NCI-H1694 treated with DMSO at 0.1 percent for 48 hours (cell line): ENCODE results near the gene SCOC.

Source experiments
- DNase-seq: peaks from one replicate; lab custom pipeline; 2025; lab: John Stamatoyannopoulos, UW

The SCOC gene

DNA sequence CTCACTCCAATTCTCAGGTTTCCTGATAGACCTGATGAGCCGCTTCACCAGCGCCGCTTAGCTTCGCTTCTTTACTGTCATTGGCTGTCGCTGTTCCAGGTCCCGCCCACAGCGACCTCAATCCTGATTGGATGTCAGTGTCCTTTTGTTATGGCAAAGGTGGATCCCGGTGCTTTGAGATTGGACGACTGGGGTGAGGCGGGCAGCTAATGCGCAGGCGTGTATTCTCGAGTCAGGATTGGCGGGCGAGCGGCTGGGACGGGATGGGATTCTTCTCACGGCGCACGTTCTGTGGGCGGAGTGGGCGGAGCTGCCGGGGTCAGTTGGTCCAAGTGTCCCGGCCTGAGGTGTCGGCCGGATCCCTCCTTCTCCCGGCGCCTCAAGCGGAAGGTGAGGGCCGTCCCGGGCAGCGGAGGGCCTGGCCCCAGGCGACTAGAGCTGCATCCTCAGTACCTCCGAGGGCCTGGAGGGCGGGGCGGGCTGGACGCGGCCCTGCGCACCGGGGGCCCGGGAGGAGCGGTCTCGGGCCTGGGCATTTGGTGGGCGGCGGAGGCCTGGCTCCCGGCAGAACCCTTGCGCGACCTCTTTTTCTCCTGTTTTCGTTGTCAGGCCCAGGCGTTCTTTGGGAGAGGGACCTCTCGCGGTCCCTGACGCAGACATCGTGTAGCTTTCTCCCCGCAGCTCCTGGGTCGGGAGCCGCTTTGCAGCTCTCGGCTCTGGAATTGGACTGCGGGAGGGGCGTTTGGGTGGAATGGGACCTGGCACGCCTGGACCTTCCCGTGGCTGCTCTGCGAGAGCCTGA, at the start of gene SCOC:
TSS of gene SCOC (plus strand) at position 319 of the 802 bp plus-strand sequence. CDS start 5,525 bp downstream, outside the sequence.
- peak; percentile 96 for DNase-seq

DNA sequence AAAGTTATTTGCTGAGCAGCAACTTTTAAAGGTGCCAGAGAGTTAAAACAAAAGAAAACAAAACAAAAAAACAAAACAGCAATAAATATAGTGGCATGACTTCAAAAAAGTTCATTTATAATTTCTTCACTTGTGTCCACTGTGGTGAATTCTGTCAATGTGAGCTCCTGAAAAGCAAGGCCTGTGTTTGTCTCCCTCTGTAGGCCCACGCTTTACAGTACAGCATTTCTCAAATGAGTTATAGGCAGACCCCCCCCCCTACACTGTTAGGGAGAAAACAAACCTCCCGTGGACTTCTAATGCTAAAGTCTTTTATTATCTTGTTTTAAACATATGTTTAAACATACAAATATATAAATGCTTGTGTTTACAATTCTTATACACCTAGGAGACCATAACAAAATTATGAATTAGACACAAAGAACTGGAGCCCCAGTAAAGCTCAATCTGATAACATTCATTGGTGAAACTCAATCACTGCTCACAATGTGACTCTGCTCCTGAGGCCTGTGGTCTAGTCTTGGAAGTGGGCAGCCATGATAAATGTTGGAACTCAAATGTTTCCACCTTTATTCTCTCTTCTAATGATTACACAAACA, 47.0 kb upstream of the SCOC start:
- DNase-seq, result peak; percentile 1

- DNase-seq, result peak; percentile 4
Measured at GRCh38 chr4:140330311-140330900, 43.0 kb upstream of the SCOC start.

GRCh38 chr4:140331245-140331644, 42.2 kb upstream of the SCOC start:
- no peak for DNase-seq

GRCh38 chr4:140331876-140332275, 41.6 kb upstream of the SCOC start:
- no peak for DNase-seq

DNA sequence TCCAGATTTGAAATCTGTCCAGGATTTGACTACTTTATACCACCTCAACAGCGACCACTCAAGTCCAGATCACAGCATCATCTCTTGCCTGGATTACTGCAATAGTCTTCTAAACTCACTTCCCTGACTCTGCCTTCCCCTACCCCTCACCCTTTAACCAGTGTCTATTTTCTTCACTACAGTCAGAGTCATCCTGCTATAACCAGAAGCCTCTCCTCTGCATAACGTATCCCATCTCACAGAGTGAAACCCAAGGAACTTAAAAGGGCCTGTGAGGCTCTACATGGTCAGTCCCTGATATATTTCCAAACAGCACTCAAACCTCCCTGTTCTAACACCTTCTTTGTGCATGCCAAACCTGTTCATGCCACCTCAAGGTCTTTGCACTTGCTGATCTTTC, 40.7 kb upstream of the SCOC start:
- DNase-seq, result no peak

- no peak for DNase-seq
Measured at GRCh38 chr4:140333523-140333922, 39.9 kb upstream of the SCOC start.

GRCh38 chr4:140335076-140335475, 38.4 kb upstream of the SCOC start:
- no peak for DNase-seq

GRCh38 chr4:140336730-140337129, 36.7 kb upstream of the SCOC start:
- no peak for DNase-seq

GRCh38 chr4:140342620-140343019, 30.8 kb upstream of the SCOC start:
- no peak for DNase-seq

DNA sequence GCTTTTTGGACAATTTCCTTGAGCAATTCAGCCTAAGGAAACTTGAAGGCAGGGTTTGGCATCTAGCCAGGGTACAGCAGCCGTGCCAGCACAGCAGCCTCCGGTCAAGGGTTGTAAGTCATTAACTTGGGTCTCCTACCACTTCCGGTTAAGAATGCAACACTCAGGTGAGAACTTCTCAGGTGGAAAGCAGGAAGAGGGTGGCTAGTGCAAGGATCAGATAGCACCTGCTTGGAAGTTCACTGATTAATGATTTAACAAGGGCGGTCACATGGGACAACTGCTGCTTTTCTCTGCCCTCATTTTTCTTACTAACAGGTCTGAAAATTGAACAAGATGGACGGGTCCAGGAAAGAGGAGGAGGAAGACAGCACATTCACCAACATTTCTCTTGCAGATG, 30.1 kb upstream of the SCOC start:
- no peak for DNase-seq

- DNase-seq, result no peak
Measured at GRCh38 chr4:140344101-140344500, 29.3 kb upstream of the SCOC start.

- no peak for DNase-seq
Measured at GRCh38 chr4:140344621-140345020, 28.8 kb upstream of the SCOC start.

DNA sequence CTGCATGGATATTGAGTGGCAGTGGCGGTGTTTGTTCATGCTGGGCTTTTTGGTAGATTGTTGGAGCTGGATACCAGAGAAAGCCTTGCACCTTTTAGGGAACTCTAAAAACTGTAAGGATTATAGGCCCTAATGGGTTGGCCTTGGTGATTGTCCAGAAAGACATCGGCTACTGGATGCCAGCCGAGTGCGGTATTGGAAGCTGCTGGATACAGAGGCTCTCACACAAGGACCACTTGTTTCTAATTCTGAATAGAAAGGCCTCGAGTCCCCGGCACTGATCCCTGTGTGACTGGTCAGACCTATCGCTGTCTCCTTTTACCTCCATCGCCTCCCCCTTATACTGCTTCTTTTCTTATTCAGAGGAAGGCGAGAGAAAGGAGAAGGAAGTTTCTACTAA, 27.3 kb upstream of the SCOC start:
- no peak for DNase-seq

DNA sequence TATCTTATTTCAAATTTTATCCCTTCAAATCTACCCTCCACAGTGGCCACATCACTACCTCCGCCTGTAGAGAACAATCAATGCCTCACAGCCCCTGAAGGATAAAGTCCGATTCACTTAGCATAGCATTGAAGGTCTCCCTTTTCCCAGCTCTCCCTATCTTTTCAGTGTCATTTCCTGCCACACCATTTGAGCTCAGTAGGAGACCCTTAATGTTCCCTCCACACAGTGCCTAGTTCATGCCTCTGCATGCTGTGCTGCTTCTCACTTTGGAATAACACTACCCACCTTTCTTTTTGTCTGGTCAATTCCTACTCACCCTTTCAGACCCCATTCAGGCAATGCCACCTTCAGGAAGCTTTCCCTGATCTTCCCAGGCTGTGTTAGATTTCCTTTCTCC, 23.6 kb upstream of the SCOC start:
- no peak for DNase-seq

- no peak for DNase-seq
Measured at GRCh38 chr4:140351093-140352075, 22.1 kb upstream of the SCOC start.

- no peak for DNase-seq
Measured at GRCh38 chr4:140353786-140354185, 19.7 kb upstream of the SCOC start.

DNA sequence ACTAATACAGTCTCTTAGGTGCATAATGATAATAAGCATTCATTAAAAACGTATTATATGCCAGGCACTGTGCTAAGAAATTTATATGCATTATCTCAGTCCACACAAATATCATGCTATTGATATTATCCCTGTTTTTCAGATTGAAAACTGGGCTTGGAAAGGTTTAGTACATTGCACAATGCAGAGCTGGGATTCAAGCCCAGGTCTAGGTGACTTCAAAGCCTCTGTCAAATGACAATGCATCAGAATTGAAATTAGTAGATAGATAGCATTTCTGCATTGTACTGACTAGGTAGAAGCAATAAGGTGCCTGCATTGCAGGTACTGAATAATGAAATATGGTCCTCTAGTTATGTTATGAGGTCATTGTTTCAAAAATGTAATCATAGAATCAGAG, 18.2 kb upstream of the SCOC start:
- no peak for DNase-seq

- DNase-seq, result no peak
Measured at GRCh38 chr4:140357868-140358267, 15.6 kb upstream of the SCOC start.

- no peak for DNase-seq
Measured at GRCh38 chr4:140358281-140358680, 15.2 kb upstream of the SCOC start.

GRCh38 chr4:140359562-140360427, 13.7 kb upstream of the SCOC start:
- DNase-seq, result peak; percentile 89
